H9 (cell line): ENCODE data around the gene ATCAY. TPM values are rescaled to one million over a fixed set of nuclear protein-coding genes. Genes with fewer than 3 reads are reported as not detected.

Experiments
- DNase-seq: peaks from one replicate; pipeline ENCODE4 v3.0.0-alpha.2; 2017
- H2AFZ ChIP-seq: one replicate; pipeline ENCODE4 v1.6.1; 2013; ENCODE audit warnings: mild to moderate bottlenecking, low read length, control low read depth, moderate library complexity
- H2AK5ac ChIP-seq: 2 replicates; pipeline ENCODE4 v1.6.1; 2013; ENCODE audit warnings: low read length, control low read depth, mixed read lengths; ENCODE audit not compliant: insufficient read length
- H2BK120ac ChIP-seq: one replicate; pipeline ENCODE4 v1.6.1; 2013; ENCODE audit warnings: low read depth, mild to moderate bottlenecking, low read length, control low read depth, inconsistent platforms; ENCODE audit not compliant: poor library complexity, severe bottlenecking
- H2BK12ac ChIP-seq: 2 replicates; pipeline ENCODE4 v1.6.1; 2013; ENCODE audit warnings: low read length, control low read depth, mixed read lengths, low read depth; ENCODE audit not compliant: insufficient read length
- H2BK15ac ChIP-seq: 2 replicates; pipeline ENCODE4 v1.6.1; 2013; ENCODE audit warnings: low read depth, low read length, control low read depth
- H2BK20ac ChIP-seq: one replicate; pipeline ENCODE4 v1.6.1; 2013; ENCODE audit warnings: low read depth, mild to moderate bottlenecking, low read length, control low read depth, inconsistent platforms; ENCODE audit not compliant: poor library complexity, severe bottlenecking
- H2BK5ac ChIP-seq: 2 replicates; pipeline ENCODE4 v1.6.1; 2013; ENCODE audit warnings: low read length, control low read depth, mixed read lengths; ENCODE audit not compliant: insufficient read length
- H3K14ac ChIP-seq: 2 replicates; pipeline ENCODE4 v1.6.1; 2013; ENCODE audit warnings: low read length, control low read depth; ENCODE audit not compliant: insufficient read depth
- H3K18ac ChIP-seq: 2 replicates; pipeline ENCODE4 v1.6.1; 2013; ENCODE audit warnings: low read depth, mild to moderate bottlenecking, mixed read lengths, low read length, control low read depth; ENCODE audit not compliant: insufficient read length
- H3K23ac ChIP-seq: 2 replicates; pipeline ENCODE4 v1.6.1; 2013; ENCODE audit warnings: low read length, control low read depth, mixed read lengths, low read depth; ENCODE audit not compliant: insufficient read length
- H3K23me2 ChIP-seq: 2 replicates; pipeline ENCODE4 v1.6.1; 2013; ENCODE audit warnings: low read depth, mild to moderate bottlenecking, mixed read lengths, low read length, control low read depth; ENCODE audit not compliant: insufficient read length, poor library complexity, severe bottlenecking
- H3K27ac ChIP-seq: 2 replicates; pipeline ENCODE4 v1.5.1; 2013; ENCODE audit warnings: low read length, control low read depth, mixed read lengths, low read depth; ENCODE audit not compliant: insufficient read length
- H3K27me3 ChIP-seq: 2 replicates; pipeline ENCODE4 v1.6.1; 2013; ENCODE audit warnings: low read length, control low read depth, inconsistent platforms; ENCODE audit not compliant: insufficient read depth
- H3K4ac ChIP-seq: 2 replicates; pipeline ENCODE4 v1.6.1; 2013; ENCODE audit warnings: low read depth, mild to moderate bottlenecking, control low read depth, inconsistent platforms, low read length, moderate library complexity
- H3K4me1 ChIP-seq: 2 replicates; pipeline ENCODE4 v1.6.1; 2013; ENCODE audit warnings: low read length, control low read depth, inconsistent platforms; ENCODE audit not compliant: insufficient read depth
- H3K4me2 ChIP-seq: 2 replicates; pipeline ENCODE4 v1.6.1; 2013; ENCODE audit warnings: low read length, control low read depth, mixed read lengths; ENCODE audit not compliant: insufficient read length, insufficient read depth
- H3K56ac ChIP-seq: 2 replicates; pipeline ENCODE4 v1.6.1; 2013; ENCODE audit warnings: low read depth, mild to moderate bottlenecking, mixed read lengths, low read length, control low read depth; ENCODE audit not compliant: insufficient read length
- H3K79me1 ChIP-seq: 2 replicates; pipeline ENCODE4 v1.6.1; 2013; ENCODE audit warnings: low read depth, mild to moderate bottlenecking, moderate library complexity, low read length, control low read depth, inconsistent platforms; ENCODE audit not compliant: insufficient read depth, poor library complexity, severe bottlenecking
- H3K79me2 ChIP-seq: 2 replicates; pipeline ENCODE4 v1.6.1; 2013; ENCODE audit warnings: low read length, control low read depth, inconsistent platforms; ENCODE audit not compliant: insufficient read depth
- H3K9ac ChIP-seq: 2 replicates; pipeline ENCODE4 v1.6.1; 2013; ENCODE audit warnings: low read length, control low read depth, mixed read lengths; ENCODE audit not compliant: insufficient read length; ENCODE audit errors: extremely low read depth
- H3K9me3 ChIP-seq: one replicate; pipeline ENCODE4 v1.6.1; 2013; ENCODE audit warnings: low read depth, low read length, inconsistent platforms; ENCODE audit not compliant: control insufficient read depth
- H3T11ph ChIP-seq: one replicate; pipeline ENCODE4 v1.6.1; 2013; ENCODE audit warnings: mild to moderate bottlenecking, low read length, control low read depth, inconsistent platforms
- H4K20me1 ChIP-seq: one replicate; pipeline ENCODE4 v1.6.1; 2013; ENCODE audit not compliant: control insufficient read depth, insufficient read length, insufficient read depth
- H4K5ac ChIP-seq: 2 replicates; pipeline ENCODE4 v1.6.1; 2013; ENCODE audit warnings: low read depth, mild to moderate bottlenecking, mixed read lengths, low read length, control low read depth; ENCODE audit not compliant: insufficient read length
- H4K8ac ChIP-seq: replicated peaks from 2 replicates; pipeline ENCODE4 v1.6.1; 2013; ENCODE audit warnings: low read length, control low read depth, mixed read lengths, low read depth; ENCODE audit not compliant: insufficient read length
- H4K91ac ChIP-seq: 2 replicates; pipeline ENCODE4 v1.6.1; 2013; ENCODE audit warnings: low read depth, mild to moderate bottlenecking, moderate library complexity, mixed read lengths, low read length, control low read depth; ENCODE audit not compliant: insufficient read length
- H3K27ac Mint-ChIP-seq, 3 experiments: 2 replicates in 2 of 3; 3 replicates in 1 of 3; pipeline ENCODE4 v1.8.0; 2020 to 2021; ENCODE audit warnings: mixed read lengths in 3 of 3, mild to moderate bottlenecking in 1 of 3, moderate library complexity in 1 of 3
- H3K27me3 Mint-ChIP-seq: 2 replicates; pipeline ENCODE4 v1.8.0; 2021; ENCODE audit warnings: low read depth, mild to moderate bottlenecking, moderate library complexity, mixed read lengths
- H3K36me3 Mint-ChIP-seq, 3 experiments: 2 replicates in 2 of 3; 3 replicates in 1 of 3; pipeline ENCODE4 v1.8.0; 2020 to 2021; ENCODE audit warnings: low read depth in 3 of 3, mixed read lengths in 3 of 3; ENCODE audit not compliant: insufficient read depth in 1 of 3
- H3K4me1 Mint-ChIP-seq, 2 experiments: 2 replicates each; pipeline ENCODE4 v1.8.0; 2020; ENCODE audit warnings: mixed read lengths in 2 of 2
- H3K4me3 Mint-ChIP-seq, 2 experiments: 2 replicates in 1 of 2; 3 replicates in 1 of 2; pipeline ENCODE4 v1.8.0; 2020 to 2021; ENCODE audit warnings: mild to moderate bottlenecking in 2 of 2, mixed read lengths in 2 of 2, moderate library complexity in 1 of 2
- H3K9me3 Mint-ChIP-seq, 2 experiments: 2 replicates in 1 of 2; 3 replicates in 1 of 2; pipeline ENCODE4 v1.8.0; 2020; ENCODE audit warnings: mild to moderate bottlenecking in 2 of 2, mixed read lengths in 2 of 2, moderate library complexity in 1 of 2
- WGBS: extraction: QIAGEN DNeasy Blood & Tissue Kit; methylation state at CpG from one replicate; pipeline ENCODE4 v1.1.7; 2013; ENCODE audit warnings: missing lambda C conversion rate, low lambda C conversion rate, mixed read lengths; ENCODE audit not compliant: insufficient read length; ENCODE audit errors: extremely low coverage; 5-methylcytosine and 5-hydroxymethylcytosine counted together
- total RNA-seq: library from RNA; stranded (reverse); gene quantifications from 2 replicates; pipeline ENCODE4 v1.2.1, GENCODE V29; 2021
- TF ChIP-seq, protein P1 (sequence below): fragments of 200-600 bp; sonication (generic); conservative IDR thresholded peaks from 3 replicates; pipeline ENCODE4 v1.8.0; 2021; ENCODE audit warnings: antibody characterized with exemption, mild to moderate bottlenecking

The ATCAY gene
- total RNA-seq, 1 experiment from 2014 or later, result 12.2 TPM

DNA sequence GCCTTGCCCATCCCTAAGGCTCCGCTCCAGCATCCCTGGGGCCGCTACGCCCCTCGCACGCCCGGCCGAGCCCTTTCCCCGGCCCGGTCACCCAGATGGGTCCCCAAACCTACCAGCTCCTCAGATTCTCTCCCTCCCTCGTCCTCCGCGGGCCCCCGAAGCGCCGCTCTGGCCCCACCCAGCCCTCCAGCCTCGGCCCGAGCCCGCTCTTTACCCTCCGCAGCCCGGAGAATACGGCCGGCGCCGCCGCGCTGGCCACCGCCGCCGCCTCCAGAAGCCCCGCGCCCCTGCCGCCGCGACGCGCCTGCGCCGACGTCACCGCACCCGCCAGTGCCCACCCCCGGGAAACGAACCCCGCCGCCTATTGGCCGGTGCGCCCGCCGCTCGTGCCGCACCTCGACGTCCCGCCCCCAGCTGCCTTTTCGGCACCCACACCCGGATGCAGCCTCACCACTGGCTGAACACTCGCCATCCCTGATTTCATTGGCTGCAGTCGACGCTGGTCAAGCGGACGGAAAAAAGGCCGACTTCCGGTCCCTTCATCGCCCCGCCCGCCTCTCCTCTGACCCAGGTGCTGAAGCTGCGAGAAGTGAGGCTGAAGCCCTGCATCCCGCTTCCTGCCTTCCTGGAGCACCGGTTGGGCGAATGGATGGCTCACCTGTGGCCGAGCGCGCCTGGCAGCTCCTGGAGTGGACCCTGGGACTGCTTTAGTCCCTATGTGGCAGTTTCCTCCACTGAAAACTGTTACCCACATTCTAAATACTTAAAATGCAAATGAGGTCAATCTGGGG, 90.5 kb downstream of the ATCAY start, which contains the start of gene DAPK3:
Gene DAPK3 (minus strand): TSS at position 292 of the 791 bp plus-strand sequence. CDS start 1,364 bp downstream, outside the sequence.
- Histone ChIP-seq H2AFZ (no peak within 1 kb of the TSS), H3K4me2 (peak within 1 kb of the TSS; percentile 96), H2BK120ac (no peak within 1 kb of the TSS), H4K8ac (no peak within 1 kb of the TSS), H3K18ac (peak within 1 kb of the TSS; percentile 91), H4K5ac (no peak within 1 kb of the TSS), H3K14ac (peak within 1 kb of the TSS; percentile 88; the same call in 1 of the 2 replicates), H2BK20ac (no peak within 1 kb of the TSS), H3K9me3 (no peaks in the 10 kb centered on the region), H3T11ph (no peak within 1 kb of the TSS), H3K4me1 (peaks cover 2% of the 10 kb centered on the region; the same call in 1 of the 2 replicates), H3K23me2 (peaks cover 13% of the 10 kb centered on the region), H2BK15ac (no peak within 1 kb of the TSS), H2BK12ac (no peak within 1 kb of the TSS), H3K27ac (no peak within 1 kb of the TSS), H3K4ac (no peak within 1 kb of the TSS; the same call in 1 of the 2 replicates), H3K9ac (peak within 1 kb of the TSS; percentile 78), H3K79me1 (peaks cover 4% of the 10 kb centered on the region), H4K91ac (no peak within 1 kb of the TSS), H3K79me2 (peaks cover 12% of the 10 kb centered on the region; the same call in 1 of the 2 replicates), H4K20me1 (no peaks in the 10 kb centered on the region), H3K23ac (no peak within 1 kb of the TSS), H2BK5ac (no peak within 1 kb of the TSS), H3K27me3 (no peaks in the 10 kb centered on the region), H2AK5ac (no peak within 1 kb of the TSS), H3K56ac (no peak within 1 kb of the TSS)
- Mint-ChIP-seq H3K4me3 (peak within 1 kb of the TSS; percentile 94 to 95), H3K36me3 (peaks cover 19 to 47% (median 36%) of the 10 kb centered on the region in 3 experiments; a peak in 6 of 7 replicates), H3K9me3 (no peaks in the 10 kb centered on the region), H3K4me1 (peaks cover 22 to 31% of the 10 kb centered on the region in 2 experiments), H3K27ac (peak within 1 kb of the TSS; percentile 98 to 99 (median 99); a peak in 6 of 7 replicates), H3K27me3 (peaks cover 2% of the 10 kb centered on the region)
- DNase-seq, result peak; percentile 100
- TF ChIP-seq, protein P1, sequence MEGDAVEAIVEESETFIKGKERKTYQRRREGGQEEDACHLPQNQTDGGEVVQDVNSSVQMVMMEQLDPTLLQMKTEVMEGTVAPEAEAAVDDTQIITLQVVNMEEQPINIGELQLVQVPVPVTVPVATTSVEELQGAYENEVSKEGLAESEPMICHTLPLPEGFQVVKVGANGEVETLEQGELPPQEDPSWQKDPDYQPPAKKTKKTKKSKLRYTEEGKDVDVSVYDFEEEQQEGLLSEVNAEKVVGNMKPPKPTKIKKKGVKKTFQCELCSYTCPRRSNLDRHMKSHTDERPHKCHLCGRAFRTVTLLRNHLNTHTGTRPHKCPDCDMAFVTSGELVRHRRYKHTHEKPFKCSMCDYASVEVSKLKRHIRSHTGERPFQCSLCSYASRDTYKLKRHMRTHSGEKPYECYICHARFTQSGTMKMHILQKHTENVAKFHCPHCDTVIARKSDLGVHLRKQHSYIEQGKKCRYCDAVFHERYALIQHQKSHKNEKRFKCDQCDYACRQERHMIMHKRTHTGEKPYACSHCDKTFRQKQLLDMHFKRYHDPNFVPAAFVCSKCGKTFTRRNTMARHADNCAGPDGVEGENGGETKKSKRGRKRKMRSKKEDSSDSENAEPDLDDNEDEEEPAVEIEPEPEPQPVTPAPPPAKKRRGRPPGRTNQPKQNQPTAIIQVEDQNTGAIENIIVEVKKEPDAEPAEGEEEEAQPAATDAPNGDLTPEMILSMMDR, result no peak
- WGBS, result no CpG with 5 or more reads among the region's 73 CpGs
